ENCODE data around the gene ARHGAP40.

ARHGAP40 gene

GRCh38 chr20:38692436-38693411 is 91.1 kb downstream of the ARHGAP40 start:
- DNase-seq: peak; percentile 67

GRCh38 chr20:38697306-38697705 is 95.7 kb downstream of the ARHGAP40 start:
- no peak for DNase-seq

- DNase-seq: no peak
Observed at GRCh38 chr20:38698541-38698940, 96.9 kb downstream of the ARHGAP40 start.

GRCh38 chr20:38700141-38700540 is 98.5 kb downstream of the ARHGAP40 start:
- DNase-seq: no peak

Data from activated CD4-positive, alpha-beta T cell treated with anti-CD3 and anti-CD28 coated beads for 48 hours (primary cell).